GM19035 (cell line): Measurements from ENCODE around the gene TMEM134.
A peak's percentile ranks its signal among the peaks of the same experiment; 100 is the strongest.
"Not testable (repeated sequence)": the region's sequence is repeated elsewhere in the genome, so short reads cannot be mapped to it uniquely, and the experiment has no call there.

Source experiments
- ATAC-seq: cut with Tn5 transposase; IDR thresholded peaks from one replicate; pipeline ENCODE4 v1.9.1; 2021; ENCODE audit not compliant: unreplicated experiment

TMEM134 gene

GRCh38 chr11:67468759-67469507 lies at the start of gene TMEM134:
Gene TMEM134 (minus strand): TSS chr11:67469251. CDS start chr11:67469192, 59 bp downstream.
- ATAC-seq = peak; percentile 73

GRCh38 chr11:67517784-67518552 lies 48.9 kb upstream of the TMEM134 start:
- no peak for ATAC-seq

- ATAC-seq = no peak
Observed at GRCh38 chr11:67516806-67517205, 47.8 kb upstream of the TMEM134 start.

GRCh38 chr11:67514116-67514515 lies 45.1 kb upstream of the TMEM134 start:
- no peak for ATAC-seq

- ATAC-seq = not testable (repeated sequence)
Observed at GRCh38 chr11:67511558-67511957, 42.5 kb upstream of the TMEM134 start.

- ATAC-seq = no peak
Observed at GRCh38 chr11:67510023-67510345, 40.9 kb upstream of the TMEM134 start.

GRCh38 chr11:67508486-67509121 lies 39.6 kb upstream of the TMEM134 start:
- ATAC-seq = peak; percentile 40

- peak; percentile 65 for ATAC-seq
Observed at GRCh38 chr11:67507864-67508485, 38.9 kb upstream of the TMEM134 start, which contains the start of gene CDK2AP2. Gene CDK2AP2 (minus strand): TSS chr11:67508162. CDS start chr11:67508082, 80 bp downstream.

- ATAC-seq = no peak
Observed at GRCh38 chr11:67507242-67507863, 38.3 kb upstream of the TMEM134 start.

- ATAC-seq = no peak
Observed at GRCh38 chr11:67506426-67507051, 37.5 kb upstream of the TMEM134 start.

- ATAC-seq = peak; percentile 18
Observed at GRCh38 chr11:67505605-67506396, 36.8 kb upstream of the TMEM134 start.

- ATAC-seq = no peak
Observed at GRCh38 chr11:67504950-67505581, 36.0 kb upstream of the TMEM134 start, which contains the start of gene PITPNM1. Gene PITPNM1 (minus strand): TSS chr11:67505363. CDS start chr11:67504180, 1,183 bp downstream.

- ATAC-seq = no peak
Observed at GRCh38 chr11:67504005-67504949, 35.2 kb upstream of the TMEM134 start.

GRCh38 chr11:67503119-67504004 lies 34.3 kb upstream of the TMEM134 start:
- ATAC-seq = no peak

GRCh38 chr11:67502328-67502979 lies 33.4 kb upstream of the TMEM134 start:
- ATAC-seq = no peak

GRCh38 chr11:67501854-67502253 lies 32.8 kb upstream of the TMEM134 start:
- ATAC-seq = no peak
